Fibroblast of the aortic adventitia (primary cell): ENCODE data around the gene SUGP1. TPM values are rescaled to one million over a fixed set of nuclear protein-coding genes. Genes with fewer than 3 reads are reported as not detected.
"Not testable (repeated sequence)": the region's sequence is repeated elsewhere in the genome, so short reads cannot be mapped to it uniquely, and the experiment has no call there.

ENCODE experiments used
- DNase-seq: peaks from one replicate; pipeline ENCODE4 v3.0.0-alpha.2; 2010; ENCODE audit warnings: low read depth
- H3K4me3 ChIP-seq: 2 replicates; pipeline ENCODE4 v1.5.1; 2011; ENCODE audit warnings: low read depth, mild to moderate bottlenecking, control low read depth, low read length, moderate library complexity
- total RNA-seq: library from RNA; depleted of rRNA; stranded (reverse); fragments of >200 nt; gene quantifications from 2 replicates; pipeline ENCODE4 v1.2.3, GENCODE V29; 2012; ENCODE audit warnings: low replicate concordance
- TF ChIP-seq, protein P1 (sequence below): IDR thresholded peaks from 2 replicates; pipeline ENCODE4 v1.5.1; 2011; ENCODE audit warnings: mild to moderate bottlenecking, low read length, control low read depth, inconsistent platforms; ENCODE audit not compliant: insufficient read depth

Gene SUGP1
- total RNA-seq, 1 donor = 32.4 TPM

DNA sequence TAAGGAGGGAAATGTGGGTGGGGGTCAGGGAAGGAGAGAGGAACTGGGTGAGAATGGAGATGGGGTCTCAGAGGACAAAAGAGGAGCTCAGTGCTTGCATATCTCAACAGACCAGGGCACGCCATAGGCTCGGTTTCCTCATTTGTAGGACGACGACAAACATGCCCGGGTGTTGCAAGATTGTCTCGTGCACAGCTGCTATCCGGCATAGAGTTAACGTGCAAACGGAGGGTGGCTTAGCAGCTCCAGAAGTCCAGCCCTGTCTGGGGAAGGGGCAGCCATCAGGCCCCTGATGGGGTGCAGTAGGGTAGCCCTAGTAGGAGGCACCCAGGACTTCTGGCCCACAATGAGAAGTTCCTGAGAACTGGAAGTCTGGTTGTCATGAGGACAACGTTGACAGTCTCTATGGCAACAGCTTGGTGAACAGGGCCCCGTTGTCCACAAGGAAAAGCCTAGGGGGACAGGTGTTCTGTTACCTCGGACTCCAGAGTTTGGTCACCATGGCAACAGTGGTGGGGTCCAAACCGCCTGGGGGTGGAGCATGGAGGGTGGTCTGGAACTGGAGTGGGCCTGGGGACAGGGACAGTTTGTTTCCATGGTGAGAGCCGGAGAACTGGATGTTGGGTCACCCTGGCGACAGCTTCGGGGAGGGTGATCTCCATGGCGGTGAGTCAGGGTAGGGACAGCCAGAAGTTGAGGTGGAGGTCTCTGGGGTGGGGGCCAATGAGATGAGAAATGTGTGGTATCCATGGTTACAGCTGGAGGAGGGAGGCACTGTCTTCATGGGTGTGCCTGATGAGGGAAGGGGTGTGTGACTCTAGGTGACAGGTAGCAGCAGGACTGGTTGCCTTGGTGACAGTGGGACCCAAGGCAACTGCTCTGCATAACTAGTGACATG is 64.0 kb downstream of the SUGP1 start:
- DNase-seq = no peak
- TF ChIP-seq, protein P1, sequence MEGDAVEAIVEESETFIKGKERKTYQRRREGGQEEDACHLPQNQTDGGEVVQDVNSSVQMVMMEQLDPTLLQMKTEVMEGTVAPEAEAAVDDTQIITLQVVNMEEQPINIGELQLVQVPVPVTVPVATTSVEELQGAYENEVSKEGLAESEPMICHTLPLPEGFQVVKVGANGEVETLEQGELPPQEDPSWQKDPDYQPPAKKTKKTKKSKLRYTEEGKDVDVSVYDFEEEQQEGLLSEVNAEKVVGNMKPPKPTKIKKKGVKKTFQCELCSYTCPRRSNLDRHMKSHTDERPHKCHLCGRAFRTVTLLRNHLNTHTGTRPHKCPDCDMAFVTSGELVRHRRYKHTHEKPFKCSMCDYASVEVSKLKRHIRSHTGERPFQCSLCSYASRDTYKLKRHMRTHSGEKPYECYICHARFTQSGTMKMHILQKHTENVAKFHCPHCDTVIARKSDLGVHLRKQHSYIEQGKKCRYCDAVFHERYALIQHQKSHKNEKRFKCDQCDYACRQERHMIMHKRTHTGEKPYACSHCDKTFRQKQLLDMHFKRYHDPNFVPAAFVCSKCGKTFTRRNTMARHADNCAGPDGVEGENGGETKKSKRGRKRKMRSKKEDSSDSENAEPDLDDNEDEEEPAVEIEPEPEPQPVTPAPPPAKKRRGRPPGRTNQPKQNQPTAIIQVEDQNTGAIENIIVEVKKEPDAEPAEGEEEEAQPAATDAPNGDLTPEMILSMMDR = no peak
- H3K4me3 ChIP-seq = no peak overlapping the region

DNA sequence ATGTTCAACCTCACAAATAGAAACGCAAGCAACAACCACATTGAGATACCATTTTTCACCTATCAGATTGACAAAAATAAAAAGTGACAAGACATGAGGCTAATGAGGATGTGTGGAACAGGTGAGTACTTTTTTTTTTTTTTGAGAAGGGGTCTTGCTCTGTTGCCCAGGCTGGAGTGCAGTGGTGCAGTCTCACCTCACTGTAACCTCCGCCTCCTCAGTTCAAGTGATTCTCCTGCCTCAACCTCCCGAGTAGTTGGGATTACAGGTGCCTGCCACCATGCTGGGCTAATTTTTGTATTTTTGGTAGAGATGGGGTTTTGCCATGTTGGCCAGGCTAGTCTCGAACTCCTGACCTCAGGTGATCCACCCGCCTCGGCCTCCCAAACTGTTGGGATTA is 66.9 kb downstream of the SUGP1 start:
- DNase-seq, H3K4me3 ChIP-seq: not testable (repeated sequence)

DNA sequence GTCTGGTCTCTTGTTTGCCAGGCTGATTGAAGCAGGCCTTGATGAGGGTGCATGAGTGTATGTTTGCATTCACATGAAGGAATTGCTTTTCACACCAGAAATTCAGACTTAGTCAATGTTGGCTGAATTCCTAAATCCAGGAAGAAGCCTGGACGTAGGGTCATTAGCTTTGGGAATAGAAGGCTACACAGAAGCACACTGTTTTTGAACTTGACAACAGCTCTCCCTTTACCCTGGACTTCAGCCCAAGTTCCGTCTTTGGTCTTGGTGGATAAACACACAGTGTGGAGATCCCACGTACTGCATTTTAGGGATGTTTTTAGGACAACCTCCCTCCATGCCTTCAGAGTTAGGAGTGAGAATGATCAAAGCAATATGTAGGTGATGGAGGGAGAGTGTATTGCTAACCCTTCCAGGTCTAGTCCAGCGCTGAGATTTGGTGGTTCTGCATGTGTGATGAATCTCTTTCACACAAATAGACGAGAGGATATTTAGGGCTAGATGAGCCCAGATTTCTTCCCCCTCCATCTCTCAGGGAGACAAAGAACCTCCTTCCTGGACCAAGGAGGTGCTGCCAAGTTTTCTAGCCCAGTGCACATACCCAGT is 70.0 kb downstream of the SUGP1 start:
- DNase-seq = no peak

DNA sequence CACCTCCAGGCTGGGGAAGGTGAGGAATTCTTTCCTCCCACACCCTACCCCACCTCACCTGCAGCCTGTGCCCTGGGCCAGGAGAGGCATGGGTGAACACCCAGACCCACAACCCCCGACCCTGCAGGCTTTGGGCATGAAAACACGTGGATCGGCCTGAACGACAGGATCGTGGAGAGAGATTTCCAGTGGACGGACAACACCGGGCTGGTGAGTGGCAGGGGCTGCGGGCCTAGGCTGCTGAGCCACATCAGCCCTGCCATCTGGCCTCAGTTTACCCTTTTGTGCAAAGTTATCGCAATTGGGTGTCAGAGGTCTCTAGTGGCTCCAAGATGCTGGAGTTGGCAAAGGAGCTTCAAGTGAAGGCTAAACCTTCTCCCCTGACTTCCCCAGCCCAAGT is 79.8 kb downstream of the SUGP1 start:
- no peak overlapping the region for H3K4me3 ChIP-seq
- TF ChIP-seq, protein P1 = no peak
- no peak for DNase-seq

More for the DNA sequence above, 70.0 kb downstream of the SUGP1 start:
- no peak overlapping the region for H3K4me3 ChIP-seq
- TF ChIP-seq, protein P1 = no peak

DNA sequence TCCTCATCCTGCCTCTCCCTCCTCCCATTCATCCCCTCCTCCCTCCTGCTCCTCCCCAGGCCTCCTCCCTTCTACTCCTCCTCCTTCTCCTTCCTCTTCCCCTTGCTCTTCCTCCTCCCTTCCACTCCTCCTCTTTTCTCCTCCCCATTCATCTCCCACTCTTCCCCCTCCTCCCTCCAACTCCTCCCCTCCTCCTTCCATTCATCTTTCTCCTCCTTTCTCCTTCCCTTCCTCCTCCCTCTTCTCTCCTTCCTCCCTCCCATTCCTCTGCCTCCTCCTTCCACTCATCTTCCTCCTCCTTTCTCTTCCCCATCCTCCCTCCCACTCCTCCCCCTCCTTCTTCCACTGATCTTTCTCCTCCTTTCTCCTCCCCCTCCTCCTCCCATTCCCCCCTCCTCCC is 80.6 kb downstream of the SUGP1 start:
- DNase-seq = no peak
- TF ChIP-seq, protein P1 = no peak
- H3K4me3 ChIP-seq = no peak overlapping the region

DNA sequence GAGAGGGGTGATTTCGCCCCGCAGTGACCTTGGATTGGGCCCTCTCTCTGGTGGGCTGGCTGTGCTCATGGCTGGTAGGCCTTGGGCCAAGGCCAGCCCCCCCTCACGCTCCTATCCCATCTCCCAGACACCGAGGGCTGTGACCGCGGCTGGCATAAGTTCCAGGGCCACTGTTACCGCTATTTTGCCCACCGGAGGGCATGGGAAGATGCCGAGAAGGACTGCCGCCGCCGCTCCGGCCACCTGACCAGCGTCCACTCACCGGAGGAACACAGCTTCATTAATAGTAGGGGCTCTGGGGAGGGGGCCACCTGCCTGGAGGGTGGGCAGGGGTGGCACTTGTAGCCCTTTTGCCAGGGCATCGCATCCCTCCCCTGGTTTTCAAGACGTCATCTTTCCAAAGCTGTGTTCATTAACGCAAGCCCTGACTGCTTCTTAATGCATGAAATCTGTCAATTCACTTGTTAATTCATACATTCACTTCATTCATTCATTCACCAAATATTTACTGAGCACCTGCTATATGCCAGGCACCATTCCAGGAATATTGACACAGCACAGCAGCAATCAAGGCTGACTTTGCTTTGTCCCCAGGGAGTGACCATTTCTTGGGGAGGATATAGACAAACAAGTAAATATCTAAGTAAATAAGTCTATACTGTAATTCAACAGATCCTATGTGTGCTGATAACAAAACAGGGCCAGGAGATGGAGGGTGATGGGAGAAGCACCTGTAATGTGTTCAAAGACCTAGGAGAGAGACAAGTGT is 82.0 kb downstream of the SUGP1 start:
- TF ChIP-seq, protein P1 = no peak
- H3K4me3 ChIP-seq = no peak overlapping the region
- no peak for DNase-seq

DNA sequence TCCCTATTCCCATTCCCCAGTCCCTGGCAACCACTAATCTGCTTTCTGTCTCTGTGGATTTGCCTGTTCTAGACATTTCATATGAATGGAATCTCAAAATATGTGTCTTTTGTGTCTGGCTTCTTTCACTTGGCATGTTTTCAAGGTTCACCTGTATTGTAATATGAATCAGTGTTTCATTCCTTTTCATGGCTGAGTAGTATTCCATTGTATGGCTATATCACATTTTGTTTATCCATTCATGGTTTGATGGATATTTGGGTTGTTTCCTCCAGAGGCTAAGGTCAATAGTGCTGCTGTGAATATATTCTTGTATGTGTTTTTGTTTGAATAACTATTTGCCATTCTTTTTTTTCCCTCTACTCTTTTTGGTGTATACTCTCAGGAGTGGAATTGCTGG is 84.1 kb downstream of the SUGP1 start:
- TF ChIP-seq, protein P1 = no peak
- H3K4me3 ChIP-seq = no peak overlapping the region
- no peak for DNase-seq
